Heart right ventricle (tissue), 16 donors: ENCODE results near the gene LMTK2. TPM values are rescaled to one million over a fixed set of nuclear protein-coding genes. Genes with fewer than 3 reads are reported as not detected.

Experiments
- ATAC-seq, 8 donors: fragments of 200-7000 bp; cut with Tn5 transposase; one replicate each; pipeline ENCODE4 v1.9.1; 2020; ENCODE audit warnings: mild to moderate bottlenecking in 8 of 8, moderate library complexity in 8 of 8, moderate number of reproducible peaks in 1 of 8
- DNase-seq, 2 donors: peaks; one replicate each; pipeline ENCODE4 v3.0.0-alpha.2; 2020
- H3K27ac ChIP-seq, 10 donors: fragments of 200-600 bp; sonication (generic) in 2 of 10; one replicate each; pipeline versions ENCODE4 v1.5.0 to v1.8.0; 2020 to 2022; ENCODE audit warnings: mild to moderate bottlenecking in 3 of 10
- H3K27me3 ChIP-seq, 7 donors: fragments of 200-600 bp; one replicate each; pipeline ENCODE4 v1.8.0; 2021 to 2022; ENCODE audit warnings: mild to moderate bottlenecking in 2 of 7
- H3K36me3 ChIP-seq, 9 donors: fragments of 200-600 bp; sonication (generic) in 1 of 9; one replicate each; pipeline versions ENCODE4 v1.5.0 to v1.8.0; 2020 to 2022; ENCODE audit warnings: mild to moderate bottlenecking in 2 of 9
- H3K4me1 ChIP-seq, 9 donors: fragments of 200-600 bp; sonication (generic) in 1 of 9; one replicate each; pipeline versions ENCODE4 v1.5.0 to v1.8.0; 2020 to 2022; ENCODE audit warnings: mild to moderate bottlenecking in 4 of 9
- H3K4me3 ChIP-seq, 10 donors: fragments of 200-600 bp; sonication (generic) in 2 of 10; one replicate each; pipeline versions ENCODE4 v1.5.0 to v1.8.0; 2020 to 2022; ENCODE audit warnings: mild to moderate bottlenecking in 7 of 10, moderate library complexity in 2 of 10
- H3K9me3 ChIP-seq, 11 donors: fragments of 200-600 bp in 10 of 11; sonication (generic) in 2 of 11; one replicate each; pipeline versions ENCODE4 v1.5.0 to v1.8.0; 2013 to 2022; ENCODE audit warnings: mild to moderate bottlenecking in 2 of 11, control low read depth in 1 of 11, moderate library complexity in 1 of 11
- WGBS, 2 donors: extraction: QIAGEN DNeasy Blood & Tissue Kit; methylation state at CpG; one replicate each; pipeline ENCODE4 v1.1.7; 2013; ENCODE audit warnings: inconsistent platforms in 1 of 2; 5-methylcytosine and 5-hydroxymethylcytosine counted together
- intact Hi-C, 10 donors: fragments of 100-400 bp; cut with DNase I; formaldehyde crosslinking; loops; one replicate each; pipeline versions ENCODE4 v1.11.1 to v1.14.2; 2022
- polyA plus RNA-seq, 2 donors: library from polyadenylated mRNA; stranded (reverse); fragments of 200-250 nt; gene quantifications; one replicate each; pipeline ENCODE4 v1.2.3, GENCODE V29; 2013
- total RNA-seq, 10 donors: library from RNA; stranded (reverse); fragmentation: NEBNext Ultra II Directional in 3 of 10; extraction: Animal tissue kit (Norgen Biotek cat#: 25700) in 3 of 10; gene quantifications; one replicate each; pipeline versions ENCODE4 v1.2.1 to v1.2.4, GENCODE V29; 2021 to 2023
- TF ChIP-seq, protein P1 (sequence below), 9 donors: fragments of 200-600 bp; sonication (generic) in 2 of 9; IDR thresholded peaks; one replicate each; pipeline versions ENCODE4 v1.5.0 to v1.8.0; 2021 to 2022; ENCODE audit warnings: antibody characterized with exemption in 9 of 9, mild to moderate bottlenecking in 5 of 9, moderate library complexity in 1 of 9
- donor health status: Arrhythmogenic right ventricular cardiomyopathy.
- donor health status: ischemic (EF 13 %, LVEDD 7.1; RV severe dilation, severe dysfunction).
- donor health status: healthy with polysubstance abuse.
- donor health status: DM: no; HTN: yes; CAD: no.
- donor health status: DM: no; HTN: no; CAD: no.
- donor health status: ischemic (EF 25% LVEDD 6.9; RV normal size, moderate dysfunction).
- donor health status: ischemic (EF 25% LVEDD 5.7; RV mildly dilated, moderate dysfunction).
- donor health status: healthy.
- donor health status: DM: yes; HTN: yes; CAD: no.
- donor health status: Ischemic cardiomyopathy.
- donor health status: ischemic (EF 35%, LVEDD 5.7; RV mildly dilated, moderate dysfunction).
- donor health status: nonischemic (EF 11% LVEDD 7.7; RV severe dilation, severe dysfunction).
- donor health status: DM: yes; HTN: yes; CAD: no.
- donor health status: PGD.
- donor health status: ischemic (EF 29% LVEDD 5.4; RV normal size, mild dysfunction).
- donor health status: nonischemic (EF 23%, LVEDD 6.1; RV moderate dilation, normal function).

Gene LMTK2
- total and polyA plus RNA-seq, 12 donors = 2.9 to 50.2 (median 27.0) TPM

GRCh38 chr7:98138672-98139071 lies 32.0 kb downstream of the LMTK2 start:
- Histone ChIP-seq H3K4me1 (peaks cover 0 to 39% (median 15%) of the 10 kb centered on the region in 9 donors), H3K27me3 (peaks cover 0 to 33% (median 0%) of the 10 kb centered on the region in 7 donors), H3K4me3 (no peak overlapping the region), H3K27ac (no peak overlapping the region), H3K9me3 (no peaks in the 10 kb centered on the region), H3K36me3 (peaks cover 0 to 67% (median 20%) of the 10 kb centered on the region in 9 donors)
- intact Hi-C loops = no loop called here
- DNase-seq = no peak
- ATAC-seq = no peak
- WGBS, 2 donors = 93 to 95% methylated on average over 6 of the region's 6 CpGs
- TF ChIP-seq, protein P1, sequence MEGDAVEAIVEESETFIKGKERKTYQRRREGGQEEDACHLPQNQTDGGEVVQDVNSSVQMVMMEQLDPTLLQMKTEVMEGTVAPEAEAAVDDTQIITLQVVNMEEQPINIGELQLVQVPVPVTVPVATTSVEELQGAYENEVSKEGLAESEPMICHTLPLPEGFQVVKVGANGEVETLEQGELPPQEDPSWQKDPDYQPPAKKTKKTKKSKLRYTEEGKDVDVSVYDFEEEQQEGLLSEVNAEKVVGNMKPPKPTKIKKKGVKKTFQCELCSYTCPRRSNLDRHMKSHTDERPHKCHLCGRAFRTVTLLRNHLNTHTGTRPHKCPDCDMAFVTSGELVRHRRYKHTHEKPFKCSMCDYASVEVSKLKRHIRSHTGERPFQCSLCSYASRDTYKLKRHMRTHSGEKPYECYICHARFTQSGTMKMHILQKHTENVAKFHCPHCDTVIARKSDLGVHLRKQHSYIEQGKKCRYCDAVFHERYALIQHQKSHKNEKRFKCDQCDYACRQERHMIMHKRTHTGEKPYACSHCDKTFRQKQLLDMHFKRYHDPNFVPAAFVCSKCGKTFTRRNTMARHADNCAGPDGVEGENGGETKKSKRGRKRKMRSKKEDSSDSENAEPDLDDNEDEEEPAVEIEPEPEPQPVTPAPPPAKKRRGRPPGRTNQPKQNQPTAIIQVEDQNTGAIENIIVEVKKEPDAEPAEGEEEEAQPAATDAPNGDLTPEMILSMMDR (IDR thresholded peaks at IDR 0.05) = no peak

DNA sequence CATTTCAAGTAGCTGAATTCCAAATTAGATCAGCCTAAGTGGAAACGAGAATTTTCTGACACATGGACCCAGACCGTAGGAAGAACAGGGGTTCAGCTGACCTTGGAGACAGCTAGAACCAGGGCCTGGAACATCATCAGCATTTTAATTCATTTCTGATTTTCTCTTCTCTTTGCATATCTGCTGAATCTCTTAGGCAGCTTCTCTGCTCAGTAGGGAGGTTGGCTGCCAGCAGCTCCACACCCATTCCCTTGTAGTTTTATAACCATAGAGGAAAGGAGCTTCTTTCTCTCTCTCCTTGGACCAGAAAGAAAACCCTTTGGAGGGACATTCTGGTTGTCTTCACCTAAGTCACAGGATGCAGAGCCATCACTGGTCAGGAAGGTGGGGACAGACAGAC lies 36.0 kb downstream of the LMTK2 start:
- no peak for DNase-seq
- no peak overlapping the region for H3K27ac ChIP-seq
- TF ChIP-seq, protein P1 (IDR thresholded peaks at IDR 0.05) = no peak
- no peak overlapping the region for H3K4me3 ChIP-seq
- WGBS, 2 donors = 89 to 97% methylated on average over 2 of the region's 2 CpGs
- peaks cover 0 to 5% (median 0%) of the 10 kb centered on the region in 9 donors for H3K4me1 ChIP-seq
- peaks cover 0 to 18% (median 0%) of the 10 kb centered on the region in 7 donors for H3K27me3 ChIP-seq
- peaks cover 0 to 15% (median 0%) of the 10 kb centered on the region in 11 donors for H3K9me3 ChIP-seq
- H3K36me3 ChIP-seq = peaks cover 0 to 99% (median 29%) of the 10 kb centered on the region in 9 donors
- ATAC-seq = no peak
- intact Hi-C loops = no loop called here

DNA sequence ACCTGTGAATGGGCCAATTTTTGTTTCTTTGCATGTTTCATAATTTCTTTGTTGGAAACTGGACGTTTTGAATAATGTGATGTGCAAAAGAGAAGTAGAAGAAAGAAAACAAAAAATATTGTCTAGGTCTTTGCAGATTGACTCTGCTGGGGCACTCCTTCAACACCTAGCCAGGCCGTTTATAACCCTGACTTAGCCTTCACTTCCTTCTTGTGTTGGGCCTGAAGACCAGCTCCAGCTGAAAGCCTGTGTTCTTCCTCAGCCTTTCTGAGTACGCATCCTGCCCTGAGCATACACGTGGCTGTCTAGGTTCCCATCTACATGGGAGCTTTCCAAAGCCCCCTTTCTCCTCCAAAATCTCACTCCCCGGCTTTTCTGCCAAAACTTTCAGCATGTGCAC lies 41.9 kb downstream of the LMTK2 start:
- H3K9me3 ChIP-seq = peaks cover 0 to 15% (median 0%) of the 10 kb centered on the region in 11 donors
- no peak for ATAC-seq
- H3K4me1 ChIP-seq = no peaks in the 10 kb centered on the region
- no peak for DNase-seq
- no peak overlapping the region for H3K27ac ChIP-seq
- TF ChIP-seq, protein P1 (IDR thresholded peaks at IDR 0.05) = no peak
- H3K36me3 ChIP-seq = peaks cover 0 to 71% (median 17%) of the 10 kb centered on the region in 9 donors
- intact Hi-C loops = no loop called here
- peaks cover 0 to 8% (median 0%) of the 10 kb centered on the region in 7 donors for H3K27me3 ChIP-seq
- WGBS, 2 donors = 91 to 93% methylated on average over 5 of the region's 5 CpGs
- no peak overlapping the region for H3K4me3 ChIP-seq

DNA sequence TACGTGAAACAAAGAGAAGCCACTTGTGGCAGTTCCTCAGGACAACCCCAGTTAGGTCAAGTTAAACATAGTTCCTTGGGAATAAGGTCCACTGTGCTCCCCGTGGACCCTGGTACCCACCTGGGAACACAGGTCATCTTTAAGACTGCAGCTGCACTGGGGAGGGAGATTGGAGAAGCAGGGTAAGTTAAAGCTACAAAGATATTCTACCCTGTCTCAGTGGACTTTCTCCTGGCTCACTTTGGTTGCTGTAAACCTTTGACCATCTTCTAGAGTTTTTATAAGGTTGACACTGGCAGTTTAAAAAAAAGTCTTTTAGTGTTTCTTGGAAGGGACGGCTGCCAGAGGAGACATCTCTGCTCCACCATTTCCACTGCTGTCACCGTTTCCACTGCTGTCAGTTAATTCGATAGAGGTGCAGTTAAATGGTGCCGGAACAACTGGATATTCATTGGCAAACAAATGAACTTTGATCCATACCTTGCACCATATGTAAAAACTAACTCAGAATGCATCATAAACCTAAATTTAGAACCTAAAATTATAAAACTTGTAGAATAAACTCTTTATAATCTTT lies 42.5 kb downstream of the LMTK2 start:
- H3K27me3 ChIP-seq = peaks cover 0 to 8% (median 0%) of the 10 kb centered on the region in 7 donors
- H3K4me3 ChIP-seq = no peak overlapping the region
- TF ChIP-seq, protein P1 (IDR thresholded peaks at IDR 0.05) = no peak
- no peaks in the 10 kb centered on the region for H3K4me1 ChIP-seq
- H3K27ac ChIP-seq = no peak overlapping the region
- 92 to 95% methylated on average over 6 of the region's 6 CpGs for WGBS, 2 donors
- ATAC-seq (no peak), DNase-seq (no peak)
- peaks cover 0 to 15% (median 0%) of the 10 kb centered on the region in 11 donors for H3K9me3 ChIP-seq
- H3K36me3 ChIP-seq = peaks cover 0 to 65% (median 12%) of the 10 kb centered on the region in 9 donors
- intact Hi-C loops = no loop called here
